ENCODE data around the gene CAMSAP2. TPM values are rescaled to one million over a fixed set of nuclear protein-coding genes. Genes with fewer than 3 reads are reported as not detected.
"Not testable (repeated sequence)": the region's sequence is repeated elsewhere in the genome, so short reads cannot be mapped to it uniquely, and the experiment has no call there.

The CAMSAP2 gene
- total RNA-seq, 4 donors from 2014 or later: 9.2 to 27.5 (median 19.7) TPM

GRCh38 chr1:200741551-200742207 lies 3.0 kb downstream of the CAMSAP2 start:
- WGBS, 2 donors: 8 to 21% methylated on average over 3 of the region's 3 CpGs
- peaks cover 0 to 61% (median 4%) of the 10 kb centered on the region in 3 donors for H3K4me1 ChIP-seq

DNA sequence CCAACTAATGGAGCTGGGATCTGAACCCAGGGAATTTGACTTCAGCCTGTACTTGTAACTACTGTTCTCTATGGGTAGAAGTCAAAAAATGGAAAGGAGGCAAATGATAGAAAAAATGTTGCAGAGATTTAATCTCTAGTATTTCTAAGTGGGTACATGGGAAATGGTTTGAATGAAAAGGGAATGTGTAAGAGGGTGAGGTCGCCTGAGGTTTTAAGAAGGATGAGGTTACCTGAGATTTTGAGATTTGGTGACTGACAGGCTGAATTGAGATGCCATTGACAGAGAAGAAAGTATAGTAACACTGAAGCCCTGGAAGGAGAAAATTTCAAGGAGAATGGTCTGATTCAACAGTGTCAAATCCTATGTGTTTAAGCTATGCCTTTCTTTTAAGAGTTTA lies 5.5 kb downstream of the CAMSAP2 start:
- H3K27ac ChIP-seq: no peak overlapping the region
- H3K27me3 ChIP-seq: no peaks in the 10 kb centered on the region
- H3K36me3 ChIP-seq: no peaks in the 10 kb centered on the region
- TF ChIP-seq POLR2A (IDR thresholded peaks at IDR 0.05): no peak
- TF ChIP-seq, protein P1, sequence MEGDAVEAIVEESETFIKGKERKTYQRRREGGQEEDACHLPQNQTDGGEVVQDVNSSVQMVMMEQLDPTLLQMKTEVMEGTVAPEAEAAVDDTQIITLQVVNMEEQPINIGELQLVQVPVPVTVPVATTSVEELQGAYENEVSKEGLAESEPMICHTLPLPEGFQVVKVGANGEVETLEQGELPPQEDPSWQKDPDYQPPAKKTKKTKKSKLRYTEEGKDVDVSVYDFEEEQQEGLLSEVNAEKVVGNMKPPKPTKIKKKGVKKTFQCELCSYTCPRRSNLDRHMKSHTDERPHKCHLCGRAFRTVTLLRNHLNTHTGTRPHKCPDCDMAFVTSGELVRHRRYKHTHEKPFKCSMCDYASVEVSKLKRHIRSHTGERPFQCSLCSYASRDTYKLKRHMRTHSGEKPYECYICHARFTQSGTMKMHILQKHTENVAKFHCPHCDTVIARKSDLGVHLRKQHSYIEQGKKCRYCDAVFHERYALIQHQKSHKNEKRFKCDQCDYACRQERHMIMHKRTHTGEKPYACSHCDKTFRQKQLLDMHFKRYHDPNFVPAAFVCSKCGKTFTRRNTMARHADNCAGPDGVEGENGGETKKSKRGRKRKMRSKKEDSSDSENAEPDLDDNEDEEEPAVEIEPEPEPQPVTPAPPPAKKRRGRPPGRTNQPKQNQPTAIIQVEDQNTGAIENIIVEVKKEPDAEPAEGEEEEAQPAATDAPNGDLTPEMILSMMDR (IDR thresholded peaks at IDR 0.05): no peak
- no peaks in the 10 kb centered on the region for H3K9me3 ChIP-seq
- peaks cover 0 to 52% (median 0%) of the 10 kb centered on the region in 3 donors for H3K4me1 ChIP-seq
- DNase-seq: no peak
- 77 to 96% methylated on average over 1 of the region's 1 CpG for WGBS, 2 donors
- intact Hi-C loops (cut with DNase I): no loop called here
- H3K4me3 ChIP-seq: no peak overlapping the region

More at GRCh38 chr1:200741551-200742207, 3.0 kb downstream of the CAMSAP2 start:
- intact Hi-C loops (cut with DNase I): no loop called here
- DNase-seq: no peak
- Histone ChIP-seq H3K27ac (peak overlapping the region in 1 of 4 donors; percentile 20), H3K27me3 (no peaks in the 10 kb centered on the region), H3K9me3 (no peaks in the 10 kb centered on the region), H3K4me3 (peak overlapping the region in 3 of 4 donors; percentile 3 to 87 (median 82)), H3K36me3 (no peaks in the 10 kb centered on the region)
- no peak for TF ChIP-seq POLR2A (IDR thresholded peaks at IDR 0.05)
- TF ChIP-seq, protein P1 (IDR thresholded peaks at IDR 0.05): no peak

DNA sequence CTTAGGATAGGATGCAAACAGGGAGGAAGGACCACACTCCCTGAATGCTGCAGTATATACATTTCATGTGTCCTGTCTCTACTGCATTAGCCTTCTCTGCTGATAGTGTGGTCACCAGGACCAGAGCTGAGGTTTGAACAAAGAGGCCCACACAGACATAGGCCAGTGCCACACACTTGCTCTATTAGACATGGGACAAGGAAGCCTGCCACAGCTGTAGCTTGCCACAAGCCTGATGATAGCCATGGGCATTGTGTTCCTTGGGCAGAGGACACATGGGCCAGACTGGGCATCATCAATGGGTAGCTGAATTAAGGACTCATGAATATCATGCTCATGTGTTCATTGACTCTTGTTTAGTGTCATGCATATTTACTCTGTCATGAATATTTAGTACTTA lies 10.4 kb downstream of the CAMSAP2 start:
- intact Hi-C loops (cut with DNase I): no loop called here
- H3K4me1 ChIP-seq: peaks cover 0 to 6% (median 0%) of the 10 kb centered on the region in 3 donors
- no peaks in the 10 kb centered on the region for H3K36me3 ChIP-seq
- TF ChIP-seq, protein P1 (IDR thresholded peaks at IDR 0.05): no peak
- TF ChIP-seq POLR2A (IDR thresholded peaks at IDR 0.05): no peak
- no peak for DNase-seq
- no peak overlapping the region for H3K4me3 ChIP-seq
- H3K27ac ChIP-seq: no peak overlapping the region
- H3K9me3 ChIP-seq: no peaks in the 10 kb centered on the region
- no peaks in the 10 kb centered on the region for H3K27me3 ChIP-seq

- intact Hi-C loops (cut with DNase I); H3K9me3 ChIP-seq; H3K4me1 ChIP-seq; H3K36me3 ChIP-seq; H3K27ac ChIP-seq; DNase-seq; H3K4me3 ChIP-seq; H3K27me3 ChIP-seq: not testable (repeated sequence)
- WGBS, 2 donors: 77 to 82% methylated on average over 8 to 10 of the region's 10 CpGs
Measured at GRCh38 chr1:200750749-200751148, 12.1 kb downstream of the CAMSAP2 start.

- Histone ChIP-seq H3K9me3 (no peaks in the 10 kb centered on the region), H3K4me3 (no peak overlapping the region), H3K27me3 (no peaks in the 10 kb centered on the region), H3K4me1 (no peaks in the 10 kb centered on the region), H3K27ac (no peak overlapping the region), H3K36me3 (no peaks in the 10 kb centered on the region)
- 78 to 90% methylated on average over 2 of the region's 2 CpGs for WGBS, 2 donors
- TF ChIP-seq, protein P1 (IDR thresholded peaks at IDR 0.05): no peak
- no peak for TF ChIP-seq POLR2A (IDR thresholded peaks at IDR 0.05)
- intact Hi-C loops (cut with DNase I): no loop called here
- DNase-seq: no peak
Measured at GRCh38 chr1:200751717-200752116, 13.0 kb downstream of the CAMSAP2 start.

Data from esophagus squamous epithelium (tissue), 5 donors.